Measurements from ENCODE around the gene ZNF451.

ZNF451 gene

DNA sequence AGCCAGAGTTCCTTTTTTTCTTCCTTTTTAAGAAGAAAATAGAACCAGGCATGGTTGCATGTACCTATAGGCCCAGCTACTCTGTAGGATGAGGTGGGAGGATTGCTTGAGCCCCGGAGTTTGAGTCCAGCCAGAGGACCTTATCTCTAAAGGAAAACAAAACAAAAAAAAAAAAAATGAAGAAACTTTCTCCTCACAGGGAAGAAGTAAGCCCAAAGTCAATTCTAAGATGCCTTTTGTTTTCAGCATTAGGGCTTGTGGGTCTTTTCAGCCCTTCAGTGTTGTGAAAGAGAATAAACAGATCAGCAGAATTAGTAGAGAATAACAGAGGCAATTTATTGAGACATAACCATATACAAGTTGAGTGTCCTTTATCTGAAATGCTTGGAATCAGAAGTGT lies 26.8 kb downstream of the ZNF451 start:
- H3K4me3 Mint-ChIP-seq, result no peak overlapping the region
- H3K9me3 Mint-ChIP-seq (ENCODE audit: low read depth), result no peaks in the 10 kb centered on the region
- H3K36me3 Mint-ChIP-seq, result peaks cover 16% of the 10 kb centered on the region
- no peak overlapping the region for H3K27ac Mint-ChIP-seq
- H3K4me1 Mint-ChIP-seq (ENCODE audit: low read depth), result peaks cover 23% of the 10 kb centered on the region
- H3K27me3 Mint-ChIP-seq, result no peaks in the 10 kb centered on the region

- Mint-ChIP-seq H3K36me3 (peaks cover 18% of the 10 kb centered on the region), H3K4me1 (ENCODE audit: low read depth) (peaks cover 19% of the 10 kb centered on the region), H3K9me3 (ENCODE audit: low read depth) (no peaks in the 10 kb centered on the region), H3K4me3 (no peak overlapping the region), H3K27me3 (no peaks in the 10 kb centered on the region), H3K27ac (no peak overlapping the region)
Measured at GRCh38 chr6:57117796-57118195, 27.8 kb downstream of the ZNF451 start.

DNA sequence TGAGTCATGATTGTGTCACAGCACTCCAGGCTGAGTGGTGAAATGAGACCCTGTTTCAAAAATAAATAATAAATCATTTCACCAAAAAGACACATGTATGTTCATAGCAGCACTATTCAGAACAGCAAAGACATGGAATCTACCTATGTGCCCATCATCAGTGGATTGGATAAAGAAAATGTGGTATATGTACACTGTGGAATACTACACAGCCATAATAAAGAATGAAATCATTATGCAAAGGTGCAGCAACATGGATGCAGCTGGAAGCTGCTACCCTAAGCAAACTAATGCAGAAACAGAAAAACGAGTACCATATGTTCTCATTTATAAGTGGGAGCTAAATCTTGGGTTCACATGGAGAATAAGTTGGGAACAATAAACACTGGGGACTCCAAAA lies 33.1 kb downstream of the ZNF451 start:
- no peak overlapping the region for H3K4me3 Mint-ChIP-seq
- no peak overlapping the region for H3K27ac Mint-ChIP-seq
- peaks cover 24% of the 10 kb centered on the region for H3K36me3 Mint-ChIP-seq
- no peaks in the 10 kb centered on the region for H3K27me3 Mint-ChIP-seq
- H3K4me1 Mint-ChIP-seq (ENCODE audit: low read depth), result peaks cover 14% of the 10 kb centered on the region
- no peaks in the 10 kb centered on the region for H3K9me3 Mint-ChIP-seq (ENCODE audit: low read depth)

GRCh38 chr6:57127763-57128162 lies 37.8 kb downstream of the ZNF451 start:
- Mint-ChIP-seq H3K9me3 (ENCODE audit: low read depth) (no peaks in the 10 kb centered on the region), H3K27ac (no peak overlapping the region), H3K27me3 (no peaks in the 10 kb centered on the region), H3K4me1 (ENCODE audit: low read depth) (peaks cover 5% of the 10 kb centered on the region), H3K4me3 (no peak overlapping the region), H3K36me3 (peaks cover 8% of the 10 kb centered on the region)

GRCh38 chr6:57130661-57131177 lies 40.7 kb downstream of the ZNF451 start:
- Mint-ChIP-seq H3K27ac (no peak overlapping the region), H3K27me3 (no peaks in the 10 kb centered on the region), H3K4me3 (no peak overlapping the region)

GRCh38 chr6:57134954-57135353 lies 45.0 kb downstream of the ZNF451 start:
- Mint-ChIP-seq H3K9me3 (ENCODE audit: low read depth) (no peaks in the 10 kb centered on the region), H3K27me3 (no peaks in the 10 kb centered on the region), H3K36me3 (peaks cover 23% of the 10 kb centered on the region)

More at GRCh38 chr6:57130661-57131177, 40.7 kb downstream of the ZNF451 start:
- Mint-ChIP-seq H3K9me3 (ENCODE audit: low read depth) (no peaks in the 10 kb centered on the region), H3K4me1 (ENCODE audit: low read depth) (no peaks in the 10 kb centered on the region), H3K36me3 (peaks cover 8% of the 10 kb centered on the region)

DNA sequence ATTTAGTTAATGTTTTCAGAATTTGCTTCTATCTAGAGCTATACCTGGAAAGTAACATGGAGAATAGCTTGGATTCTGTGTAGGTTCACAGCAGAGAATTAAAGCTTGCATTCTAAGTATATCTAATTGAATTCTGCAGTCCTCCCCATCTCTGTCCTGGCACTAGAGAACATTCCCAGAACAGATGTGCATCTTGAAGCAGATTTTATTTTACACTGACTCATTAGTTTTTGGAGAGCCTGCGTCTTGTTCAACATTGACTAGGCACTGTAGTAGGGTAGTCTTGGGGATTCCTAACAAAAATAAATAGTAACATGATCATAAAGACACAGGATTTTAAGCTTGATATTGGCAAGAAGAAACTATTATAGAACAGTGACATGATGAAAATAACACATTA lies 45.9 kb downstream of the ZNF451 start:
- H3K27me3 Mint-ChIP-seq, result no peaks in the 10 kb centered on the region
- H3K36me3 Mint-ChIP-seq, result peaks cover 23% of the 10 kb centered on the region
- no peak overlapping the region for H3K4me3 Mint-ChIP-seq
- no peaks in the 10 kb centered on the region for H3K9me3 Mint-ChIP-seq (ENCODE audit: low read depth)
- no peaks in the 10 kb centered on the region for H3K4me1 Mint-ChIP-seq (ENCODE audit: low read depth)
- H3K27ac Mint-ChIP-seq, result no peak overlapping the region

More at GRCh38 chr6:57134954-57135353, 45.0 kb downstream of the ZNF451 start:
- Mint-ChIP-seq H3K4me1 (ENCODE audit: low read depth) (no peaks in the 10 kb centered on the region), H3K27ac (no peak overlapping the region), H3K4me3 (no peak overlapping the region)

- H3K4me3 Mint-ChIP-seq, result no peak overlapping the region
Measured at GRCh38 chr6:57137350-57137749, 47.4 kb downstream of the ZNF451 start.

GRCh38 chr6:57138026-57138425 lies 48.0 kb downstream of the ZNF451 start:
- Mint-ChIP-seq H3K4me3 (no peak overlapping the region), H3K9me3 (ENCODE audit: low read depth) (no peaks in the 10 kb centered on the region), H3K4me1 (ENCODE audit: low read depth) (no peaks in the 10 kb centered on the region), H3K36me3 (peaks cover 41% of the 10 kb centered on the region), H3K27ac (no peak overlapping the region), H3K27me3 (no peaks in the 10 kb centered on the region)

More at GRCh38 chr6:57137350-57137749, 47.4 kb downstream of the ZNF451 start:
- Mint-ChIP-seq H3K9me3 (ENCODE audit: low read depth) (no peaks in the 10 kb centered on the region), H3K27ac (no peak overlapping the region), H3K36me3 (peaks cover 36% of the 10 kb centered on the region), H3K4me1 (ENCODE audit: low read depth) (no peaks in the 10 kb centered on the region), H3K27me3 (no peaks in the 10 kb centered on the region)

- no peaks in the 10 kb centered on the region for H3K9me3 Mint-ChIP-seq (ENCODE audit: low read depth)
- H3K36me3 Mint-ChIP-seq, result peaks cover 48% of the 10 kb centered on the region
- no peaks in the 10 kb centered on the region for H3K4me1 Mint-ChIP-seq (ENCODE audit: low read depth)
- no peak overlapping the region for H3K4me3 Mint-ChIP-seq
- H3K27ac Mint-ChIP-seq, result no peak overlapping the region
- H3K27me3 Mint-ChIP-seq, result no peaks in the 10 kb centered on the region
Measured at GRCh38 chr6:57141451-57142177, 51.6 kb downstream of the ZNF451 start.

- no peaks in the 10 kb centered on the region for H3K27me3 Mint-ChIP-seq
Measured at GRCh38 chr6:57142178-57142525, 52.2 kb downstream of the ZNF451 start.

GRCh38 chr6:57143690-57144089 lies 53.7 kb downstream of the ZNF451 start:
- peaks cover 47% of the 10 kb centered on the region for H3K36me3 Mint-ChIP-seq
- H3K27ac Mint-ChIP-seq, result no peak overlapping the region
- no peak overlapping the region for H3K4me3 Mint-ChIP-seq
- H3K4me1 Mint-ChIP-seq (ENCODE audit: low read depth), result peaks cover 15% of the 10 kb centered on the region
- no peaks in the 10 kb centered on the region for H3K27me3 Mint-ChIP-seq
- H3K9me3 Mint-ChIP-seq (ENCODE audit: low read depth), result no peaks in the 10 kb centered on the region

More at GRCh38 chr6:57142178-57142525, 52.2 kb downstream of the ZNF451 start:
- Mint-ChIP-seq H3K9me3 (ENCODE audit: low read depth) (no peaks in the 10 kb centered on the region), H3K4me3 (no peak overlapping the region), H3K27ac (no peak overlapping the region), H3K4me1 (ENCODE audit: low read depth) (peaks cover 2% of the 10 kb centered on the region), H3K36me3 (peaks cover 44% of the 10 kb centered on the region)

GRCh38 chr6:57147401-57147800 lies 57.4 kb downstream of the ZNF451 start:
- Mint-ChIP-seq H3K27me3 (no peaks in the 10 kb centered on the region), H3K4me1 (ENCODE audit: low read depth) (peaks cover 15% of the 10 kb centered on the region), H3K27ac (no peak overlapping the region), H3K9me3 (ENCODE audit: low read depth) (no peaks in the 10 kb centered on the region), H3K4me3 (no peak overlapping the region), H3K36me3 (peaks cover 31% of the 10 kb centered on the region)

DNA sequence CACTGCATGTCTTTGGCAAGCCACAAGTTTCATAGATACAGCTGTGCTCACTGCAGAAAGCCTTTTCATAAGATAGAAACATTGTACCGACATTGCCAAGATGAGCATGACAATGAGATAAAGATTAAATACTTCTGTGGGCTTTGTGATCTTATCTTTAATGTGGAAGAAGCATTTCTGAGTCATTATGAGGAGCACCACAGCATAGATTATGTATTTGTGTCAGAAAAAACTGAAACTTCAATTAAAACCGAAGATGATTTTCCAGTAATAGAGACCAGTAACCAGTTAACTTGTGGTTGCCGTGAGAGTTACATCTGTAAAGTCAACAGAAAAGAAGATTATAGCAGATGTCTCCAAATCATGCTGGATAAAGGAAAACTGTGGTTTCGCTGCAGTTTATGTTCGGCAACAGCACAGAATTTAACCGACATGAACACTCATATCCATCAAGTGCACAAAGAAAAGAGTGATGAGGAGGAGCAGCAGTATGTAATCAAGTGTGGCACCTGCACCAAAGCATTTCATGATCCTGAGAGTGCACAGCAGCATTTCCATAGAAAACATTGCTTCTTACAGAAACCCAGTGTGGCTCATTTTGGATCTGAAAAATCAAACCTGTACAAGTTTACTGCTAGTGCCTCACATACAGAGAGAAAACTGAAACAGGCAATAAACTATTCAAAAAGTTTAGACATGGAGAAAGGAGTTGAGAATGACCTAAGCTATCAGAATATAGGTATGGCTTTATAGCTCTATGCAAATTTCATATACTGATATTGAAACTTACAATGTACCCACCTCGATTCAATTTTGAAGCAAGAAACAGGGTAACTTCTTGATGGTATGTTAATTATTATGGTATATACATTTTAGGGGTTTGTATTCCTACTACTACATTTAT lies 58.2 kb downstream of the ZNF451 start:
- Mint-ChIP-seq H3K4me3 (no peak overlapping the region), H3K36me3 (peaks cover 28% of the 10 kb centered on the region), H3K4me1 (ENCODE audit: low read depth) (peaks cover 15% of the 10 kb centered on the region), H3K9me3 (ENCODE audit: low read depth) (no peaks in the 10 kb centered on the region), H3K27ac (peak overlapping the region; percentile 77), H3K27me3 (no peaks in the 10 kb centered on the region)

DNA sequence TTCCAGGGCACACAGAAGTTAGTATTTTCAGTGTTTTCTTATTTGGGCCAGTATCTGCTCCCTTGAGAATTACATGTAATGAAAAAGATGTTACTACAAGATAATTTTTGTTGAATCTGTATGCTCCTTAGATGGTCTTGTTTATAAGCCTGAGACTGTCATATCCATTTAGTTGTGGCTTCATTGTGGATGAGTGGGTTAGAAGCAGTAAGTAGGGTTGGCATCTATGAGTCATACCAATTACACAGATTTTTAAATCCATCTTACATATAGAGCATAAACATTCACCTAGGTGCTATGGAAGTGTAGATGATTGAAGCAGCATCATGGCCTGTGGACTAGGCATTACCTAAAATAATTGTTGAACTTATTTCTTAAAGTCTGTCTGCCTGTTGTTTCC lies 68.7 kb downstream of the ZNF451 start:
- Mint-ChIP-seq H3K27ac (no peak overlapping the region), H3K27me3 (no peaks in the 10 kb centered on the region), H3K9me3 (ENCODE audit: low read depth) (no peaks in the 10 kb centered on the region), H3K36me3 (peaks cover 20% of the 10 kb centered on the region), H3K4me3 (no peak overlapping the region), H3K4me1 (ENCODE audit: low read depth) (peaks cover 4% of the 10 kb centered on the region)

All from activated naive CD8-positive, alpha-beta T cell (primary cell).